ENCODE data around the gene ANXA10.

DNA sequence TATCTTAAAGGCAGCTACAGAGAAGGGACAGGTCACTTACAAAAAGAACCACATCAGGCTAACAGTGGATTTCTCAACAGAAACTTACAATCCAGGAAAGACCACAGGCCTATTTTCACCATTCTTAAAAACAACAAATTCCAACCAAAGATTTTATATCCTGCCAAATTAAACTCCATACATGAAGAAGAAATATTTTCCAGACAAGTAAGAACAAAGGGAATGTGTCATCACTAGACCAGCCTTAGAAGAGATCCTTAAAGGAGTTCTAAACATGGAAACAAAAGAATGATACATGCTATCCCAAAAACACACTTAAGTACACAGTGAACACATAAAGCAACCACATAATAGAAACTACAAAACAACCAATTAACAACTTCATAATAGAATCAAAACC lies 105.6 kb downstream of the ANXA10 start:
- TF ChIP-seq, protein P1, sequence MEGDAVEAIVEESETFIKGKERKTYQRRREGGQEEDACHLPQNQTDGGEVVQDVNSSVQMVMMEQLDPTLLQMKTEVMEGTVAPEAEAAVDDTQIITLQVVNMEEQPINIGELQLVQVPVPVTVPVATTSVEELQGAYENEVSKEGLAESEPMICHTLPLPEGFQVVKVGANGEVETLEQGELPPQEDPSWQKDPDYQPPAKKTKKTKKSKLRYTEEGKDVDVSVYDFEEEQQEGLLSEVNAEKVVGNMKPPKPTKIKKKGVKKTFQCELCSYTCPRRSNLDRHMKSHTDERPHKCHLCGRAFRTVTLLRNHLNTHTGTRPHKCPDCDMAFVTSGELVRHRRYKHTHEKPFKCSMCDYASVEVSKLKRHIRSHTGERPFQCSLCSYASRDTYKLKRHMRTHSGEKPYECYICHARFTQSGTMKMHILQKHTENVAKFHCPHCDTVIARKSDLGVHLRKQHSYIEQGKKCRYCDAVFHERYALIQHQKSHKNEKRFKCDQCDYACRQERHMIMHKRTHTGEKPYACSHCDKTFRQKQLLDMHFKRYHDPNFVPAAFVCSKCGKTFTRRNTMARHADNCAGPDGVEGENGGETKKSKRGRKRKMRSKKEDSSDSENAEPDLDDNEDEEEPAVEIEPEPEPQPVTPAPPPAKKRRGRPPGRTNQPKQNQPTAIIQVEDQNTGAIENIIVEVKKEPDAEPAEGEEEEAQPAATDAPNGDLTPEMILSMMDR (IDR thresholded peaks at IDR 0.05; ENCODE audit: poor library complexity) = no peak
- TF ChIP-seq EZH2phosphoT487 (IDR thresholded peaks at IDR 0.05; ENCODE audit: low read depth, severe bottlenecking, unreplicated experiment) = no peak
- no peak for TF ChIP-seq EZH2 (IDR thresholded peaks at IDR 0.05; ENCODE audit: borderline replicate concordance)
